ENCODE measurements around the gene TMEM119.

Gene TMEM119

DNA sequence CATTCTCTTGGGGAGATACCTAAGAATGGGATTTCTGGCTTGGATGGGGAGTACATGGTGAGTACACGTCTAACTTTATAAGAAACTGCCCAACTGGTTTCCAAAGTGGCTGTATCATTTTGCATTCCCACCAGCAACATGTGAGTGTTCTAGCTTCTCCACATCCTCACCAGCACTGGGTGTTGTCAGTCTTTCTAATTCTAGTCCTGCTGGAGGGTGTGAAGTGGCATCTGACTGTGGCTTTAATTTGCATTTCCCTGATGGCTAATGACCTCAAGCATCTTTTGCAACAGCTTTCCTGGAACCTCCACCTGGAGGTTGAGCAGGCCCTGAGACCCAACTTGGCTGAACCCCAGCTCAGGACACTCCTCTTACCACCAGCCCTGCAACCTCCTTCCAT lies 18.0 kb upstream of the TMEM119 start:
- no peak for DNase-seq

DNA sequence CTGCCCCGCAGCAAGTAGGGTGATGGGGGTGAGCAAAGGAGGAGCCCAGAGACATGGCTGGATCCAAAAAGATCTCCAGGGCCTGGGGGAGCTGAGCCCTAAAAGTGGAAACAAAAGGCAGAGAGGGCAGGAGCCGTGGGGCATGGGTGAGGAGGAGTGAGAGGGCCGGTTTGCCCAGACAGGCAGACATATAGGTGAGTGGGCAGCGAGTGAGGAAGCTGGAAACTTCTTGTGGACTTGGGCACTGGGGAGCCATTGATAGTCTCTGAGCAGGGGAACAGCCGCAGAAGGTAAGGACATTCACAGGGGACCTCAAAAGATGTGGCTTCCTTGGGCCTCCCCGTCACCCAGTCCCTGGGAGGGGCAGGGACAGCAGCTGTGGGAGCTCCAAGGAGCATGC lies 16.8 kb upstream of the TMEM119 start:
- no peak for DNase-seq

DNA sequence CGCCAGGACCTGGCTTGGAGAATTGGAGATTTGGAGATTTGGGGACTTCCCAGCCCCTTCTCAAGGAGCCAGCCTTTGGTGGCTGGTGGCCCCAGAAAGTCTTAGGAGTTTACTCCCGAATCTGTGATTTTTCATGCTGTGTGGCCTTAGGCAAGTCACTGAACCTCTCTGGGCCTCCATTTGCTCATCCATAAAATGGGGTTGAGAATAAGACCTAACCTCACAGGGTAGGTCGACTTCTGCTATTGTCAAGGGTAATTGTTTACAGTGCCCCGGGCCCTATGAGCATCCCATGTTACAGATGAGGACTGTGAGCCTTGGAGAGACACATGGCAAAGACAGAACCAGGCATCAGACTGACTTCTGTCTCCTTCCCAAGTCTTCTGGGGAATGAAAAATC lies 16.2 kb upstream of the TMEM119 start:
- no peak for DNase-seq

DNA sequence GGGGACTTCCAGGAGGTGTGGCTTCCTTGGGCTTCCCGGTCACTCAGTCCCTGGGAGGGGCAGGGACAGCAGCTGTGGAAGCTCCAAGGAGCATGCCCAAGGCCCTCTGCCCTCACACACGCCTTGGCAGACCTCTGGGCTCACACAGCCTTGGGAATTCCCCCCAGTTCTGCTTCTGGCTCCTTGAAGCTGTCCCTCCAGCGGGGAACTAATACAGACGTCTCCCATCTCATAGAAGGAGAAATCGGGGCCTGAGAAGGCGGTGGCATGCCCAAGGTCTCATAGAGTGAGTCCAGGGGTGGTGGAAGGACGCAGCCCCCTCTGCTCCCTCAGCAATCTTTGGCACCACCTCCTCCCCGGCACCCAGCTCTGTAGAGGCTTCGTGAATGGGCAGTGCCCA lies 15.7 kb upstream of the TMEM119 start:
- no peak for DNase-seq

DNA sequence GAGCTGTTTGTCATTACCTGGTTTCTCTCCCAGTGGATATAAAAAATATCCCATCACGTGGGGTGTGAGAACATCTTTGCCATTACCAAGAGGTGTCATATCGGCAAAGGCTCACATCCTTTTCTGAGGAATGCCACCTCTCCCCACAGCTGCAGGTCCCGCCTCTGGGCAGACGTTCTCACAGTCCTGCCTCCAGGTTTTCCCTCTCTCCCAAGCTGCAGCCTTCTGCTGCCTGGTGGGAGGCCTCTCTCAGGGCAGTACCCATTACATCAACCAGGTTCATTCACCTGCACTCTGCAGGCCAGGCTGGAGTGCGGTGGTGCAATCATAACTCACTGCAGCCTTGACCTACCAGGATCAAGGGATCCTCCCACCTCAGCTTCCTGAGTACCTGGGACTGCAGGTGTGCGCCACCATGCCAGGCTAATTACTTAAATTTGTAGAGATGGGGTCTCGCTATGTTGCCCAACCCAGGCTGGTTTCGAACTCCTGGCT lies 15.0 kb upstream of the TMEM119 start:
- DNase-seq = no peak

DNA sequence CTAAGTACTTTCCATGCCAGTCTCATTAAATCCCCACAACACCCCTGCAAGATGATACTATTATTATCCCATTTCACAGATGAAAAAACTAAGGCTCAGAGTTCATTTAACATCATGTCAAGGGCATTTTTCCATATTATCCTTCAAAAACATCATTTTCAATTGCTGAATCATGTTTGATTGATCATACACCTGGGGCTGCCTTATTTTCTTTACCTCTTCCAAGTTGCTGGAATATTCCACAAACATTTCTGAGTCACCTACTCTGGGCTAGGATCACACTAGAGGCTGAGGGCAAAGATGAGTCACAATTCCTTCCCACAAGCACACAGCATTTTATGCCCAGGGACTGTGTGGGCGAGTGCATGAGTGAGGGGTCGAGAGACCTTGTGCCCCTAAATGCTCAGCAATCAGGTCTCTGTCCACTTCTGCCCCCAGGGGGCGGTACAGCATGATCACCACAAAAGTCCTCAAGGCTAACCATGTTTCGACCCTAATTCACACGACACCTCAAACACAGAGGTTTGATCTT lies 14.1 kb upstream of the TMEM119 start:
- DNase-seq = peak; percentile 65 to 67

DNA sequence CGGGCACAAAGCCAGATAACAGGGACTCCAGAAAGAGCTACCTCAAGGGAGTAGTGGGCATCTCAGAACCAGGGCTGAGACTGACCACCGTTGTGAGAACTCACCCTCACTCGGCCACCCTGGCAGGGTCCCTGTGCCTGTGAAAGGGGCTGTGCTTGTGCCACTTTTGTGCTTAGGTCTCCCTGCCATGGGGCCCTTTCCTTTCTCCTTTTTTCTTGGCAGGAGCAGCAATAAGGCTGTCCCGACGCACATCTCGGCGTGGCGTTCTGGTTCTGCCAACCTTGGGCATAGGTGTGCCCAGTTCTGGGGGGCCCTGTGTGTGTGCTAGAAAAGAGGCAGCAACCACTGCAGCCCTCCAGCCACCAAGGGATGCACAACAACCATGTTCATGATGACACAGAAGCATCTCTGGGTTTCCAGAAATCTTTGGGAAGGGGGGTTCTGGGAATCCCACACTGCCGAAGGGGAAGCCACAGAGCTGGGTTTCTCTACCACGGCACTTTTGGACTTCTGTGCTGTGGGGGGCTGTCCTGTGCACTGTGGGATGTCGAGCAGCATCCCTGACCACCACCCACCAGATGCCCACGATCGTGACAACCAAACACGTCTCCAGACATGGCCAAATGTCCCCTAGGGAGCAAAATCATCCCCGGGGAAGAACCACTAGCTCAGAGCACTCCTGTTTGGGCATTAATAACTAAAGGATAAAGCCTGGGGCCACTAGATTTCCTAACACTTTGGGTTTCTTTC lies 13.1 kb upstream of the TMEM119 start:
- DNase-seq = no peak

DNA sequence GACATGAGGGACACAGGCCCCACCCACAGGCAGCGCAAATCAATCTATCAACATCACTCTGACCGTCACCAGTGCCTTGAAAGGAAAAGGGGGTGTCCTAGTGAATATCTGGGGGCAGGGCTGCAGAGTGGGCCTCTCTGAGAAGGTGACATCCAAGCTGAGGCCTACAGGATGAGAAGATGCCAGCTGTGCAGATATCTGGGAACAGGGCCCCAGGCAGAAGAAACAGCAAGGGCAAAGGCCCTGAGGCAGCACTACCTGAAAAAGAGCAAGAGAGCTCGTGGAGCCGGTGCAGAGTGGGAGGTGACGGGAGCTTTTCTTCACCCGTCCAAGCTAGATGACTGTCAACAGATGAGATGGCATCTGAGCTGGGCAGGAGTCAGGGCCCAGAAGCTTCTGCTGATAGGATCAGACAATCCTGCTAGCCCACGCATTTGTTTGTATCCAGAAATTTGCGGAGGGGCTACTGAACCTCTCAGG lies 12.5 kb upstream of the TMEM119 start:
- DNase-seq = no peak

DNA sequence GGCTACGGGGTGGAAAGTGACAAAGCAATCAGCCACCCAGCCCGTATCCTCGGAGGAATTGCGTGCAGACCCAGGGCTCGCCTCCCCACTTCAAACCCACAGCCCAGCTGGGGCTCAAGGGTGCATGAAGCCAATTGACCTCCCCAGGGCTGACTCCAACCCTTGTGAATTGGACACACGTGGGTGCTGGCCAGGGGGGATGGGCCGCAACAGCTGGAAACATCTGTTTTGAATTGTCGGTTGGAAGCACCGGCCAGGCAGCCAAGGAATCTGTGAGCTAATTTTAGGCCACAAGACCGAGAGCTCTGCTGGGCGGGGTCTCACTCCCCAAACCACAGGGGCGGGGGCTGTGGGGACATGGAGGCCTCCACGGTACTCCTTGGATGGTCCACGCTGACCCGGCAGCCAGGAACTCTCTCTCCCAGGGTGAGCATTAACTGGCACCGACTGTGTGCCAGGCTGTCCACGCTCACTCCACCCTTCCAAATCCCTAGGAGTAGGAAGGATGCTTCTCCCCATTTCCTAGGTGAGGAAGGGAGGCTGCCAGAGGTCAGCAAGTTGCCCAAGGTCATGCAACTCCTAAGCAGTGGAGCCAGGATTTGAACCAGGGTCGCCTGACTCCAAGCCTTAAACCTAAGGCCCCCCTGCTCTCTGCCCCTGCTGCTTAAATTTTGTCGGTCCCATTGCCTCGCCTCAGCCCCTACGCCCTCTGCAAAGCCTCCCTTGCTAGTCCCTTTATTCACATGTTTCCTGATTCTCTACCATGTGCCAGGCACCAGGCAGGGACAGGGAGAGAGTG lies 11.9 kb upstream of the TMEM119 start:
- DNase-seq = no peak

DNA sequence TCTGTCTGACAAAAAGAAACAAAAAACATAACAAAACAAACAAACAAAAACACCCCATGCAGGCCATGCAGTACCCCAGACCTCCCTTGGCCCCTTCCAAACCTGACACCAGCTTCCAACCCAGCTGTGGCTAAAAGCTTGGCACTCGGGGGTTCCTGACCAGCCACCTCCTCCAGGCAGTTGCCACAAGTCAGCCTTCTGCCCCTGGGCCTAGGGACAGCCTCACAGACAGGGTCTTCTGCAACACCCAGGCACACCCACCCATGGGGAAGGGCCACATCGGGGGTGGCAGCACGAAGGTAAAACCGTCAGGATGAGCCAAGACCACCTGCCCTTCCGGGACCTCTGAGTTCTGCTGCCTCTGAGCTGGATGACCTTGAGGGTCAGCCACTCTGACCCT lies 10.7 kb upstream of the TMEM119 start:
- DNase-seq = no peak

DNA sequence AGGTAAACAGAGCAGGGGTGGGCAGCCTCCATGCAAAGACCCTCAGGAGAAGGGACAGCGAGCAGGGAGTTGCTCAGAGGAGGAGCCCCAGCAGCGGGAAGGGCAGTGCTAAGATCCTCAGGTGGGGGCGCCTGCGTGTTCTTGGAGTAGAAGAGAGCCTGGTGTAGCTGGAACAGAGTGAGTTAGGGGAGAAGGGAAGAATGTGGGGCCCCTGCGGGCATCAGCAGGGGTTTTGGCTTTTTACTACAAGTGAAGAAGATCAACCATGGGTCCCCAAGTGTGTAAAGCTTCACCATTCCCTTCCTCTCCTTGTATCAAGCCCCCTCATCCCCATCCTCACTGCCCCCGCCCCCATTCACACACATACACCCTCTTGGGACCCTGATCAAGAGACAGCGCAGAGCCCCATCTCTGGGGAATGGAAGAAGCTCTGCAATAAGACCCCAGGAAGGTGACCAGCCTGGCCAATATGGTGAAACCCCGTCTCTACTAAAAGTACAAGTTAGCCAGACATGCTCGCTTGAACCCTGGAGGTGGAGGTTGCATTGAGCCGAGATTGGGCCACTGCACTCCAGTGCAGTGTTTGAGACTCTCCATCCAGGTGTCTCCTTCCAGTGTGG lies 10.2 kb upstream of the TMEM119 start:
- DNase-seq = no peak

DNA sequence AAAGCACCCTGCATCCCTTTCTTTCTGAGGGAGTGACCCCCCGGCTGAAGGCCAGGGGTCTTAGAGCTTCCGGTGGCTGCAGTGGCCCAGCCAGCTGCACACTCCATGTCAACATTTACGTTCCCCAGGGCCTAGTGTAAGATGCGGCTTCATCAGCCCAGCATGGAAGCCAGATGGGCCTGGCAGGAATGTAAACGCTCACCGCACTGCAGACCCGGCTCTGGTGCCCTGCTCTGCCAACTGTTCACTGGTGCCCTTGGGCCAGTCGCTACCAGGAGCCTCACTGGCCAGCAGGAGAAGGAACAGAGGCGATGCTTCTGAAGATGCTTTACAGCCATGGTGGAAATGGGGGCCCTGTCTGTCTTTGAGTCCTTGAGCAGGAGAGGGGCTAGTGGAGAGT lies 8.6 kb upstream of the TMEM119 start:
- DNase-seq = no peak

DNA sequence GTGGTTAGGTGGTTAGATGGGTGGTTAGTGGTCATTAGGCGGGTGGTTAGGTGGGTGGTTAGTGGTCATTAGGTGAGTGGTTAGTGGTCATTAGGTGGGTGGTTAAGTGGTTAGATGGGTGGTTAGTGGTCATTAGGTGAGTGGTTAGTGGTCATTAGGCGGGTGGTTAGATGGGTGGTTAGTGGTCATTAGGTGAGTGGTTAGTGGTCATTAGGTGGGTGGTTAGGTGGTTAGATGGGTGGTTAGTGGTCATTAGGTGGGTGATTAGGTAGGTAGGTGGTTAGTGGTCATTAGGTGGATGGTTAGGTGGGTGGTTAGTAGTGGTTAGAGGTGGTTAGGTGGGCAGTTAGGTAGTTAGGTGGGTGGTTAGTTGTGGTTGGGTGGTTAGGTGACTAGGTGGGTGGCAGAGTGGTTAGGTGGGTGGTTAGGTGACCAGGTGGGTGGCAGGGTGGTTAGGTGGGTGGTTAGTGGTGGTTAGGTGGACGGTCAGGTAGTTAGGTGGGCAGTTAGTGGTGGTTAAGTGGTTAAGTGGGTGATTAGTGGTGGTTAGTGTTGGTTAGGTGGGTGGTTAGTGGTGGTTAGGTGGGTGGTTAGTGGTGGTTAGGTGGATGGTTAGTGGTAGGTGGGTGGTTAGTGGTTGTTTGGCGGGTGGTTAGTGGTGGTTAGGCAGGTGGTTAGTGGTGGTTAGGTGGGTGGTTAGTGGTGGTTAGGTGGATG lies 8.0 kb upstream of the TMEM119 start:
- DNase-seq = no peak

DNA sequence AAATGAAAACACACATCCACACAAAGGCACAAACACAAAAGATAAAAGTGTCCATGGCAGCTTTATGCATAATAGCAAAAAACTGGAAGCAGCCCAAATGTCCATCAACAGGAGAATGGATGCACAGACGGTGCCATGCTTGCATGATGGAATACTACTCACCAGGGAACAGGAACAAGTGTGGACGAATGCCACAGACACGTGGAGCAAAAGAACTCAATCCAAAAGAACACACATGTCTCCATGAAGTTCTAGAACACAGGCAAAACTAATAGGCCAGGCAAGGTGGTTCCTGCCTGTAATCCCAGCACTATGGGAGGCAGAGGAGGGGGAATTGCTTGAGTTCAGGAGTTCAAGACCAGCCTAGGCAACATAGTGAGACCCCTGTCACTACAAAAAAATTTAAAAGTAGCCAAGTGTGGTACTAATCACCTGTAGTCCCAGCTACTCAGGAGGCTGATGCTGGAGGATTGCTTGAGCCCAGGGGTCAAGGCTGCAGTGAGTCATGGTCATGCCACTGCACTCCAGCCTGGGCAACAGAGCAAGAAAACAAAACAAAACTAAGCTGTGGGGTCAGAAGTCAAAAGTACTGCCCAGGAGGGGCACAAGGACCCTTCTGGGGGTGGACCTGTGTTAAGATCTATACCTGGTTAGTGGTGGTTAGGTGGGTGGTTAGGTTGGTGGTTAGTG lies 7.3 kb upstream of the TMEM119 start:
- no peak for DNase-seq

DNA sequence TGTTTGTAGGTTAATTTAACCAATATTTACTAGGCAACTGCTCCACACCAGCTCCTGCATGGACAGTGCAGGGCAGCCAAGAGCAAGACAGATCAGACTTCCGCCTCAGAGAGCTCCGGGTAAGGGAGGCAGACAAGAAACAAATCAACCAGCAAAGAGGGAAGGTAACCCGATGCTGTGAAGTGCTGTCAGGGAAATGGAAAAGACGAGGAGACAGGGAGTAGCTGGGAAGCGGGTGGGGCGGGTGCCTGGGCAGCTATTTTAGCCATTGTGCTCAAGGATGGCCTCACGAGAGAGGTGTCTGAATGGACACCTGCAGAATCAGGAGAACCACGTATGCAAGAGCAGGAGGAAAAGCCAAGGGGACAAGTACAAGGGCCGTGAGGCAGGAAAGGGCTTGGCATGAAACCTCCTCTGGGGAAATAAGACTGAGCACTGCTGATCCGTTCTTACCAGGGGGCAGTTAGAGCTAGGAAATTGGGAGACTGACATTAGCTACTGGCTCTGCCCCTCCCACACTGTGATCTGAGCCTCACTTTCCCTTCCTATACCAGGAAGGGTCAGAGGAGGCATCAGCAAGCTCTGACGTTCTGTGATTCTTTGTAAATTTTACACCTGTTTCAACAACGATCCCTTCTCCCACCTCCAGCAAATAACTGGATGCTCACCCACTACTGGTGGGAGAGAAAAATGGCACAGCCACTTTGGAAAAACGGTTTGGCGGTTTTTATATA lies 6.5 kb upstream of the TMEM119 start:
- DNase-seq = no peak

DNA sequence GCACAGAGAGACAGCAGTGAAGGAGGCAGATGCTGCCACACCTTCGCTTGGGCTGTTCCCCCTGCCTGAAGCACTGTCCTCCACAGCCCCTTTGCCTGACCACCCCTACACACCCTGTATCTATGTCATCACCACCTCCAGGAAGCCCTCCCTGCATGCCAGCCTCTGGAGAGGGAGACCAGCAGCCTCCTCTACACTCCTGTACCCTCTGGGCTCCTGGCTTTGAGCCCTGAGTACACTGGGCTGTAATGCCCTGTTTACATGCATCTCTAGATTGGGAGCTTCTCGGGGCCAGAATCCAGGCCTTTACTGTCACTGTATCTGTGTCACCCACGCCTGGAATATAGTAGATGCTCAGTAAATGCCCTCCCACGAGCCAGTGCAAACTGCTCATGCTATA lies 5.9 kb upstream of the TMEM119 start:
- no peak for DNase-seq

DNA sequence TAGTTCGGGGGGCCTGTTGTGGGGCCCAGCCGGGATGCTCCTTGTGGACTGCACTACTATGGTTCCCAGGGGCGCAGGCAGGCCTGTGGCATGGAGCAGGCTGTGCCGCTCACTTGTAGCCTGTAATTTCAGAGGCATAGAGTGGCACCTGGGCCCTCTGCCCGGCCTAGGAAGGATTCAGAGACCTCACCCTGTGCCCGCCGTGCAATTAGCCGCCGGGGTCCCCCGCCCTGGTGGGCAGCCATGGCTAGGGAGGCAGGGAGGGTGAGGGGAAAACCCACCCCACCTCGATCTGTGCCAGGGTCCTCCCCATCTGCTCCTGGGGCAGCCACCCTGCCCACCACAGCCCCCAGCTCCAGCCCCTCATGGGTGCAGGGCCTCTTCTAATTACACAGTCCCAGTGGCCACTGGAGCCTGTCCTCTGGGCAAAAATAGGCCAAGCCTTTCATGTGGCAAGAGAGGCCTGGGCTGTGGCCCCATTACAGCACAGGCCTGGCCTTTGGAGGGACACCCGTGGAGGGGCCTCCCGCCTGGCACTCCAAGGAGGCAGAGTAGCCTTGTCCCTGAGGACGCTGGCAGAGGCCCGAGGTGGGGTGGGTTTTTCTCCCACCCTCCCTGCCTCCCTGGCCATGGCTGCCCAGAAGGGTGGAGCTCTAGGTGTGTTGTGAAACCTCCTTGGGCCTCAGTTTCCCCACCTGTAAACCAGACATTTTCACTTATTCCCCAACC lies 5.3 kb upstream of the TMEM119 start:
- no peak for DNase-seq

DNA sequence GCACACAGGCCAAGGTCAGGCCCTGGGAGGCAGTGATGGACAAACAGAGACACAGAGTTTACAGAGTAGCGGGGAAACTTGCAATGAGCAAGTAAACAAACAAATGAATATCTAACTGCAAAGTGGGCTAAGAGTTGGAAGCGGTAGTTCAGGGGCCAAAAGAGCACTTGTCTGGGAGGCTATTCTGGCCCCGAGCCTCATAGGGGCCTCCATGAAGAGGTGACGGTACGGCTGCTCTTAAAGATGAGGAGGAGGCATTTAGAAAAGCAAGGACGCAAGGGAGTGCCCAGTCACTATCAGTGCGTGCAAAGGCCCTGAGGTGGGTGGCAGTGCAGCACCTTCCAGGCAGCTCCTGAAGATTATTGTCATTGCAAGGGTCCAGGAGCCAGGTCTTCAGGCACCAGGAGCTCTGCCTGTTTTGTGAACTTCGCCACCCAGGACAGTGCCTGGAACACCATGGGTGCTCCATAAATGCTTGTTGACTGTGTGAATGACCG lies 4.4 kb upstream of the TMEM119 start:
- DNase-seq = no peak

DNA sequence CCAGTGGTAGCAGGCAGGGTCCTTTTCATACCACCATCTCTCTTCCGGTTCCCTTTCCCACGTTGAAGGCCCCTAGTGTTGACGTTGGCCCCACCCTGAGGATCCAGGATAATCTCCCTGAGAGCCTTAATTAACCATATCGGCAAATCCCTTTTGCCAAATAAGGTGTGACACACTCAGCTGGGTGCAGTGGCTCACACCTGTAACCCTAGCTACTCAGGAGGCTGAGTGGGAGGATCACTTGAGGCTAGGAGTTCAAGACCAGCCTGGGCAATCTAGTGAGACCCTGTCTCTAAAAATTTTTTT lies 2.8 kb upstream of the TMEM119 start:
- DNase-seq = no peak

DNA sequence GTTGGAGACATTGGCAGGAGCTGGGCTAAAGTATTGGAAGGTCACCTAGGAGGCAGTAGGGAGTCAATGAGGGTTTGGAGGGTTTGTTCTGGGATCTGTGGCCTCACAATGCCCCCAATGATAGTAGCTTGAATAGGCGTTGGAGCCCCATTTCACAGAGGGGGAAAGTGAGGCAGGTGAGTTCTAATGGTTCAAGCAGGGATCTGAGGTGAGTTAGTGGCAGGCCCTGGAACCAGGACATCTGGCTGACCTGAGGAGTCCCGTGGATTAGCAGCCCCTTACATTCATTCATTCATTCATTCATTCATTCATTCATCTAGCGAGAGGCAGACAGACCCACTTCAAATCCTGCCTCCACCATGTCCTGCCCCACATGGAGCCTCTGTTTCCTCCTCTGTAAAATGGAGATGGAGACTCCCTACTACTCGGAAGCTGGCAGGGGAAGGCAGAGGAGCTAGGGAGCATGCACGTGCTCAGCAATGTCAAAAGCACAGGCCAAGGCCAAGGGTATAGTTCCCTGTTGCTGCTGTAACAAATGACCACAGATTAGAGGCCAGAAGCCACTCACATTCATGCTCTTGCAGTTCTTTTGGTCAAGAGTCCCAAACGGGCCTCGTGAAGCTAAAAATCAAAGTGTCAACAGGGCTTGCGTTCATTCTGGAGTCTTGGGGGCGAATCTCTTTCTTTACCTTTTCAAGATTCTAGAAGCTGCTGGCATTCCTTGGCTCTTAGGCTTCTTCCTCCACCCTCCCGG lies 2.2 kb upstream of the TMEM119 start:
- no peak for DNase-seq
